H1 (cell line): ENCODE data around the gene FAM76A. TPM values are rescaled to one million over a fixed set of nuclear protein-coding genes. Genes with fewer than 3 reads are reported as not detected.
"Not testable (repeated sequence)": the region's sequence is repeated elsewhere in the genome, so short reads cannot be mapped to it uniquely, and the experiment has no call there.

Experiments
- CTCF ChIA-PET: fragments of 300-600 bp; sonication (Branson Sonifier 250); formaldehyde crosslinking; loops from one replicate; lab custom pipeline; 2021; ENCODE audit not compliant: partially characterized antibody; lab: Charles Lee
- POLR2A ChIA-PET: fragments of 300-600 bp; sonication (Branson Sonifier 250); formaldehyde crosslinking; loops from one replicate; lab custom pipeline; 2021; ENCODE audit warnings: inconsistent platforms; ENCODE audit not compliant: partially characterized antibody; lab: Charles Lee
- DNase-seq, 2 experiments: peaks; one replicate each; pipeline versions ENCODE4 v3.0.0 to v3.0.0-alpha.2; 2010 to 2022; ENCODE audit warnings: low spot score in 2 of 2, low read depth in 1 of 2, mixed read lengths in 1 of 2
- FAIRE-seq: peaks from 2 replicates; lab custom pipeline; 2011; peaks lifted over from hg19 to GRCh38; lab: Jason Lieb, UNC
- H2AFZ ChIP-seq: 2 replicates; pipeline ENCODE4 v1.8.1; 2012; ENCODE audit warnings: low read length, inconsistent platforms
- H2AK5ac ChIP-seq: 2 replicates; pipeline ENCODE4 v1.6.1; 2013; ENCODE audit warnings: low read depth, low read length
- H2BK120ac ChIP-seq: replicated peaks from 2 replicates; pipeline ENCODE3; 2013; ENCODE audit warnings: low read depth, low read length, inconsistent platforms
- H2BK12ac ChIP-seq: 2 replicates; pipeline ENCODE4 v1.6.1; 2013; ENCODE audit warnings: low read depth, low read length
- H2BK15ac ChIP-seq: 2 replicates; pipeline ENCODE4 v1.6.1; 2013; ENCODE audit warnings: low read length
- H2BK20ac ChIP-seq: 2 replicates; pipeline ENCODE4 v1.6.1; 2013; ENCODE audit warnings: low read length
- H2BK5ac ChIP-seq: 2 replicates; pipeline ENCODE4 v1.6.1; 2013; ENCODE audit warnings: low read depth, low read length
- H3K14ac ChIP-seq: 2 replicates; pipeline ENCODE4 v1.6.1; 2013; ENCODE audit warnings: inconsistent platforms; ENCODE audit not compliant: insufficient read length
- H3K18ac ChIP-seq: 2 replicates; pipeline ENCODE4 v1.6.1; 2013; ENCODE audit warnings: low read length; ENCODE audit errors: extremely low read depth
- H3K23ac ChIP-seq: 2 replicates; pipeline ENCODE4 v1.6.1; 2013; ENCODE audit warnings: inconsistent platforms; ENCODE audit not compliant: insufficient read length
- H3K23me2 ChIP-seq: 2 replicates; pipeline ENCODE4 v1.6.1; 2013; ENCODE audit warnings: low read depth, low read length
- H3K27ac ChIP-seq: 2 replicates; pipeline ENCODE4 v1.6.1; 2011; ENCODE audit warnings: low read depth, low read length, inconsistent platforms
- H3K27me3 ChIP-seq, 4 experiments: replicated peaks in 1 of 4; 1 replicate in 1 of 4; 2 replicates in 3 of 4; pipeline versions ENCODE4 v1.6.1 to v1.8.1; 2011 to 2013; ENCODE audit warnings: low read length in 3 of 4, mild to moderate bottlenecking in 3 of 4, inconsistent platforms in 2 of 4, mixed read lengths in 2 of 4, moderate library complexity in 1 of 4; ENCODE audit not compliant: control insufficient read depth in 3 of 4, insufficient read depth in 3 of 4; ENCODE audit errors: extremely low read depth in 1 of 4
- H3K36me3 ChIP-seq, 4 experiments: 2 replicates each; pipeline versions ENCODE4 v1.6.1 to v1.8.1; 2011 to 2013; ENCODE audit warnings: mild to moderate bottlenecking in 4 of 4, low read length in 3 of 4, moderate library complexity in 2 of 4, control low read depth in 1 of 4, inconsistent platforms in 1 of 4; ENCODE audit not compliant: insufficient read depth in 4 of 4, control insufficient read depth in 2 of 4
- H3K4ac ChIP-seq: replicated peaks from 2 replicates; pipeline ENCODE3; 2013; ENCODE audit warnings: low read length, low read depth, mixed read lengths, inconsistent platforms; ENCODE audit not compliant: insufficient read length
- H3K4me1 ChIP-seq, 4 experiments: replicated peaks in 1 of 4; 1 replicate in 1 of 4; 2 replicates in 3 of 4; pipeline versions ENCODE4 v1.6.1 to v1.8.1; 2011 to 2013; ENCODE audit warnings: low read length in 3 of 4, inconsistent platforms in 2 of 4, mixed read lengths in 1 of 4; ENCODE audit not compliant: insufficient read depth in 4 of 4, control insufficient read depth in 3 of 4
- H3K4me2 ChIP-seq, 2 experiments: 2 replicates each; pipeline versions ENCODE4 v1.6.1 to v1.8.1; 2011 to 2013; ENCODE audit warnings: low read depth in 2 of 2, low read length in 2 of 2, control low read depth in 1 of 2, inconsistent platforms in 1 of 2, mild to moderate bottlenecking in 1 of 2; ENCODE audit not compliant: insufficient read depth in 1 of 2
- H3K4me3 ChIP-seq, 4 experiments: fragments of 200-600, 300-600 bp in 1 of 4; sonication (generic), shearing (Covaris generic), sonication (Bioruptor Twin) in 1 of 4; 2 replicates each; pipeline versions ENCODE4 v1.5.1 to v1.8.1; 2011 to 2016; ENCODE audit warnings: low read length in 4 of 4, low read depth in 3 of 4, control low read depth in 2 of 4, inconsistent platforms in 2 of 4, mild to moderate bottlenecking in 2 of 4, mixed read lengths in 1 of 4, moderate library complexity in 1 of 4; ENCODE audit not compliant: insufficient read depth in 2 of 4; ENCODE audit errors: extremely low read depth in 1 of 4
- H3K56ac ChIP-seq: replicated peaks from 2 replicates; pipeline ENCODE3; 2013; ENCODE audit warnings: low read depth, mild to moderate bottlenecking, mixed read lengths, low read length, inconsistent platforms; ENCODE audit not compliant: insufficient read length
- H3K79me1 ChIP-seq: 2 replicates; pipeline ENCODE4 v1.6.1; 2013; ENCODE audit warnings: low read depth, low read length, control low read depth
- H3K79me2 ChIP-seq, 2 experiments: 2 replicates each; pipeline versions ENCODE4 v1.6.1 to v1.8.1; 2012 to 2013; ENCODE audit warnings: low read length in 2 of 2, mild to moderate bottlenecking in 2 of 2, inconsistent platforms in 1 of 2; ENCODE audit not compliant: insufficient read depth in 2 of 2, control insufficient read depth in 1 of 2
- H3K9ac ChIP-seq, 4 experiments: replicated peaks in 1 of 4; 1 replicate in 1 of 4; 2 replicates in 3 of 4; pipeline versions ENCODE4 v1.6.1 to v1.8.1; 2011 to 2013; ENCODE audit warnings: low read depth in 3 of 4, low read length in 3 of 4, control low read depth in 2 of 4, mild to moderate bottlenecking in 2 of 4, moderate library complexity in 2 of 4, inconsistent platforms in 1 of 4; ENCODE audit errors: extremely low read depth in 1 of 4
- H3K9me3 ChIP-seq, 2 experiments: 2 replicates each; pipeline versions ENCODE4 v1.6.1 to v1.8.1; 2012 to 2013; ENCODE audit warnings: mild to moderate bottlenecking in 2 of 2, moderate library complexity in 2 of 2, control low read depth in 1 of 2, inconsistent platforms in 1 of 2, low read depth in 1 of 2, low read length in 1 of 2, mixed read lengths in 1 of 2; ENCODE audit not compliant: insufficient read depth in 2 of 2
- H4K20me1 ChIP-seq, 2 experiments: replicated peaks in 1 of 2; 2 replicates each; pipeline versions ENCODE3 to v1.8.1; 2011 to 2013; ENCODE audit warnings: inconsistent platforms in 2 of 2, low read length in 2 of 2, mild to moderate bottlenecking in 1 of 2; ENCODE audit not compliant: insufficient read depth in 2 of 2, control insufficient read depth in 1 of 2
- H4K5ac ChIP-seq: 2 replicates; pipeline ENCODE4 v1.6.1; 2013; ENCODE audit warnings: low read length, low read depth, mixed read lengths, inconsistent platforms; ENCODE audit not compliant: insufficient read length
- H4K8ac ChIP-seq: 2 replicates; pipeline ENCODE4 v1.8.0; 2013; ENCODE audit warnings: mild to moderate bottlenecking, moderate library complexity, low read length, inconsistent platforms; ENCODE audit not compliant: insufficient read depth; ENCODE audit errors: extremely low read depth
- H4K91ac ChIP-seq: replicated peaks from 2 replicates; pipeline ENCODE3; 2013; ENCODE audit warnings: low read length, mixed read lengths, inconsistent platforms; ENCODE audit not compliant: insufficient read length
- WGBS, 2 experiments: shearing (Covaris generic) in 1 of 2; methylation state at CpG; one replicate each; pipeline versions ENCODE4 v1.1.6 to v1.1.7; 2013 to 2015; ENCODE audit warnings: low lambda C conversion rate in 2 of 2, mixed read lengths in 2 of 2, inconsistent platforms in 1 of 2, low coverage in 1 of 2, missing lambda C conversion rate in 1 of 2; ENCODE audit not compliant: insufficient replicate concordance in 2 of 2, insufficient coverage in 1 of 2, insufficient read length in 1 of 2; ENCODE audit errors: extremely low coverage in 1 of 2, missing lambda C conversion rate in 1 of 2; 5-methylcytosine and 5-hydroxymethylcytosine counted together
- polyA plus RNA-seq, 7 experiments: library from polyadenylated mRNA; depleted of rRNA in 3 of 7; stranded (reverse) in 5 of 7; unstranded in 2 of 7; fragments of >200 nt in 5 of 7; fragments of 200-250 nt in 2 of 7; gene quantifications; 1 replicate in 5 of 7; 2 replicates in 1 of 7; 4 replicates in 1 of 7; pipeline versions ENCODE4 v1.2.1 to v1.2.3, GENCODE V29; 2011 to 2013; ENCODE audit warnings: missing spikeins in 2 of 7, mixed read lengths in 2 of 7
- total RNA-seq: library from RNA; stranded (reverse); fragmentation: NEBNext Ultra II Directional; extraction: Animal tissue kit (Norgen Biotek cat#: 25700); gene quantifications from 2 replicates; pipeline ENCODE4 v1.2.1, GENCODE V29; 2021

The FAM76A gene
- total and polyA plus RNA-seq, 2 of the 8 experiments (the other 6 are each of a cell fraction or from before 2014, with no cell fraction given) = 3.4 to 16.2 TPM

DNA sequence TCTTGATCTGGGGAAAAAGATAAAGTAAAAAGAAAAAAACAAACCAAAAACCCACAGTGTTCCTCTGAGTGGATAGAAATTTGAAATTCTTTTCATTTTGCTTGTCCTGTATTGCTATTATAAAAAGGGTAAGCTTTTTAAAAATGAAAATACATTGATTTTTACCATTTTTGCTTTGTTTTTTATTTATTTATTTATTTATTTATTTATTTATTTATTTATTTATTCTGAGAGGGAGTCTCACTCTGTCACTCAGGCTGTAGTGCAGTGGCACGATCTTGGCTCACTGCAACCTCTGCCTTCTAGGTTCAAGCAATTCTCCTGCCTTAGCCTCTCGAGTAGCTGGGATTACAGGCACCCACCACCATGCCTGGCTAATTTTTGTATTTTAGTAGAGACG, 82.4 kb downstream of the FAM76A start:
- H2BK15ac ChIP-seq, H3K4me2 ChIP-seq, H3K9ac ChIP-seq, H3K79me1 ChIP-seq, H3K4me1 ChIP-seq, H3K79me2 ChIP-seq, H4K91ac ChIP-seq, H3K23me2 ChIP-seq, DNase-seq, H3K23ac ChIP-seq, H3K14ac ChIP-seq, H3K56ac ChIP-seq, H2BK20ac ChIP-seq, H3K4me3 ChIP-seq, H2BK12ac ChIP-seq, H3K9me3 ChIP-seq, H3K27ac ChIP-seq, H2AFZ ChIP-seq, CTCF ChIA-PET, H3K36me3 ChIP-seq, FAIRE-seq, H2AK5ac ChIP-seq, H4K20me1 ChIP-seq, H4K8ac ChIP-seq, H3K27me3 ChIP-seq, H3K4ac ChIP-seq, H2BK120ac ChIP-seq, H2BK5ac ChIP-seq, H3K18ac ChIP-seq: not testable (repeated sequence)
- WGBS, 2 experiments = 94% methylated on average over 3 of the region's 3 CpGs; no CpG with 5 or more reads in 1 of the 2 experiments
- H4K5ac ChIP-seq = peak overlapping the region; percentile 67
- POLR2A ChIA-PET = interaction anchor here (0.7 to 2.0 kb wide), 5 partner anchors 9 to 1784 kb away, joined by 3 to 7 read pairs (median 6); partner anchors contain the start of genes FAM76A and PPP1R8
